Stimulated activated CD8-positive, alpha-beta memory T cell treated with anti-CD3 and anti-CD28 coated beads, Interleukin-12 subunit alpha, Interleukin-12 subunit beta, amount 100 ng/mL, for 1 hour (primary cell): ENCODE results near the gene PICK1.
A peak's percentile ranks its signal among the peaks of the same experiment; 100 is the strongest.

Experiments
- DNase-seq: peaks from one replicate; pipeline ENCODE4 v3.0.0-alpha.2; 2020; ENCODE audit warnings: low read depth

Gene PICK1

DNA sequence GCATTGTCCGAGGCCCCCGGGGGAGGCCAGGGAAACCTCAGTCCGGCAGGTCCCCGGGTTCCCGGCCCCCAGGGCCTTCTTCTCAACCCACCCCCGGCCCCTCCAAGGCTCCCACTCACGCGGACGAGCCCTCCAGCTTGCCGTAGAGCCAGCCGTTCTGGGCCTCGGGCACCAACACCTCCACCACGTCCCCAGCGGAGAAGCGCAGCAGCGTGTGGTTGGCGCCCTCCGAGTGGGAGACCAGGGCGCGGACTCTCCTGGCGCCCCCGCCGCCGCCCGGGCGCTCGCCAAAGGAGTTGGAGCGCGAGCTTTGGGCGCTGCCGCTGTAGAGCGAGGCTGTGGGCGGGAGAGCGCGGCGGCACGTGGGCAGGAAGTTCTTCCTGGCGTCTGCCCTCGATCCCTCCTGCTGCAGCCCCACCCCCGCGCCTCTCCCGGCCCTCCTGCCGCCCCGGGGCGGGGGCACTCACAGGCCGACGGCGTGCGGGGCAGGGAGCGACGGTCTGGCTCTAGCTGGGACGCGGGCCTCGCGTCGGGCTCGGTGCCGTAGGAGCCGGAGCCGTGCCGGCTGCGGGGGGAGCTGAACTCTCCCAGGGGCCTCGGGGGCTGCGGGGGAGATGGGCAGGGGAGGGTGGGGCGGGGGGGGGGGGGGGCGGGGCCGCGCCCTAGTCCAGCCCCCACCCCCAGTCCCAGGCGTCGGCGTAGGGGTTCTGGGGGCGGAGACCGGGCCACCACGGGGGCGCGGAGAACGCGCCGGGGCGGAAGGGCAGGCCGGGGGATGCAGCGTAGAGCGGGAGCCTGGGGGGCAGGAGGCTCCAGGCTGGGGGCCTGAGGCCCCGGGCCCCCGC is 31.6 kb downstream of the PICK1 start:
- DNase-seq, result no peak

GRCh38 chr22:38089474-38089851 is 32.3 kb downstream of the PICK1 start:
- DNase-seq, result no peak

DNA sequence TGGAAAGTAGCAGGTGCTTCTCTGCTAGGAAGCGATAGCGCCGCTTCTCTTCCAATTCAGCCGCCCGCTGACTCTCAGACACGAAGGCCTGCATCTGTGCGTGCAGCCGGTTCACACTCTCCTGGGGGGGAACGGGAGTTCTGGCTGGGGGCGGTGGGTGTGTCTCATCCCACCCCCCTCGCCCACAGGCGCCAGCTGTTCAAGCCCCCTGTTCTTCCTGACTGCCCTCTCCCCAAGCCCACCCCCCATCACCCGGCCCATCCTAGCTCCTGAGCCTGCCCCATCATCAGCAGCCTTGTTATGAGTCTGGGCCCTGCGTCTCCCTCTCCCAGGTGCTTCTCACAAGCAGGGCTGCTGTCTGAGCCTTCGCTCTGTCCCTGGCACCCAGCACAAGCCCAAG is 39.9 kb downstream of the PICK1 start:
- DNase-seq, result no peak

GRCh38 chr22:38097557-38098409 is 40.6 kb downstream of the PICK1 start:
- no peak for DNase-seq

DNA sequence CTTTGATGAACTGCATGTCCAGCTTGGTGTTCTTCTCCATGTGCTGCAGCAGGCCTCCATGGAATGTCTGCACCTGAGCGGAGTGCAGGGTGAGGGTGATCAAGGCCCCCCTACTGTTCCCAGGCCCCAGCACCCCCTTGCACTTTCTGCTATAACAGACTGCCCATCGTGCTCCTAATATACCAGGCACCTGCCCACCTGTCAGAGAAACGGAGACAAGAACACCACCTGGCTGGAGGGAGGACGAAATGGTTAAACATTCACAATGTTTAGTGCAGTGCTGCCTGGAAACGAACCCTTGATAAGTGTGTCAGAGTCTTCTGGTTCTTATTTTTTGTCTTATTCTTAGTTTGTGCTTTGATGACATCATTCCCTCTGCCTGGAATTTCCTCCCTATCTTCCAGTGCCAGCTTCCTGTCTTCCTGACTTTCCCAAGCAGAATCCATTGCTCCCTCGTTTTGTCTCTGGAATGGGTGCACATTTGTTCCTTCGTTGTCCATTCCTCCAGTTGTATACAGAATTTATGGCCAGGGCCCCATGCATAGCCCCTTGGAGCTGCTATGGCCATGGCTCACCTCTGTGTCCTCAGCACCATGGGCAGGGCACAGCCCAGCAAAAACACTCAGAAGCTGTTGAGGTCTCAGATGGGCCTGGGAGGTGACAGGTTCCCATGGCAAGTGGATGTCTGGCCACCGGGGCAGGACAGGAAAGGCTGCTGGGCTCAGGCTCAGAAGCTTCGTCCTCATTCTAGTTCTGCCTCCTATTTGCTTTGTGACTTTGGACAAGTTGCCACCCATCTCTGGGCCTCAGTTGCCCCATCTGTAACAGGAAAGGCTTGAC is 41.4 kb downstream of the PICK1 start:
- no peak for DNase-seq

- no peak for DNase-seq
Measured at GRCh38 chr22:38103641-38104040, 46.4 kb downstream of the PICK1 start.

- DNase-seq, result no peak
Measured at GRCh38 chr22:38104084-38104483, 46.9 kb downstream of the PICK1 start.

DNA sequence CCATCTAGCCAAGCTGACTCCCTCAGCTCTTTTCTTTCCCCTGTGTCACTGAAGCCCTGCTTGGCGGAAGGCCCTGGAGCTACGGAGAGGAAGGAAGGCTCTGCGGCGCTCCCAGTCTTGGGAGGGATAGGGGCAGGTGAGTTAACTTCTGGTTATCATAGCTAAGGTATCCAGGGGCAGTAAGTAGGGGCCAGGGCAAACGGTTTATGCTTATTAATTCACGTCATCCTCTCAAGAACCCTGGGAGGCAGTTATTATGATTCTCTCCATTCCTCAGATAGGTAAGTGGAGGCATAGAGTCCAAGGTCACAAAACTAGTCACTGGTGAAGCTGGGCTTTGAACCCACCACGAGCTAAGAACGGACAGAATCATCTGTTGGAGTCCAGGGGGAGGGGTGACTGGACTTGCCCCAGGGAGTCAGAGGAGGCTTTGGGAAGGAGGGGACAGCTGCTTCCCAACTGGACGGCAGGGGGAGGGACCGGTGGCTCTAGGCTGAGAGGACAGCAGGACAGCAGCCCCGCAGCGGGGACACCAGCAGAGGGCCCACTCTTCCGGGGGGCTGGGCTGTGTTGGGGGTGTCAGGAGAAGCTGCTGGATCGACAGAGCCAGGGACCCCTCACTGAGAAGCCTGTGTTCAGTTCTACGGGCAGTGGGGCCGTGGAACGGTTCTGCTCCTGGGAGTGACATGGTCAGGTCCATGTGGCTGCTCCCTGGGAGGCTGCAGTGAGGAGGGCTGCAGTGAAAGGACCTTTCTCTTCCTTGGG is 49.8 kb downstream of the PICK1 start:
- DNase-seq, result no peak

- DNase-seq, result no peak
Measured at GRCh38 chr22:38107692-38108515, 50.7 kb downstream of the PICK1 start.

- DNase-seq, result no peak
Measured at GRCh38 chr22:38108561-38109319, 51.5 kb downstream of the PICK1 start.

DNA sequence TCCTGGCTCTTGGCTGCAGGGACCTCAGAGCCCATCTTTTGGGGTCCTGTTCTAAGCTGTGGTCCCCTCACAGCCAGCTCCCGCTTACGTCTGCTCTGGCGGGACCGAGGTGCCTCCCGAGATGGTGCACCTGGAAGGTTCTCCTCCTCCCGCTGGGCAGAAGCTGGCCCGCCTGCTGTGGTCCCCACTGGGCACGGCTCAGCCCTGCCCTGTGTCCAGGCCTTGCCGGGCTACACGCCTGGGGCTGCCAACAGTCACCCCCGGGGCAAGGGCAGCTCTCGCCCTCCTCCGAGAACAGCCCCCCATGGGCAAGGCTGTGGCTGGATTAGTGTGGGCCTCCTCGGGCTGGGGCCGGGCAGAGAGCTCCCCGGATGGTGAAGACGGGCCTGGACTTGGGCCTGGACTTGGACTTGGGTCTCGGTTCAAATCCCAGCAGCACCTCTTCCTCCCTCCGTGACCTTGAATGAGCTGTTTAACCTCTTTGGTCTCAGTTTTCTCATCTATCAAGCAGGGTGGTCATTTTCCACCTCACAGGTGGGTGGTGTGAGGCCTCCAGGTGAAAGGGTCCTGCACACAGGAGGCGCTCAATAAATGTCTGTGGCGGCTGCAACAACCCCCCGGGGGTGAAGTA is 52.3 kb downstream of the PICK1 start:
- no peak for DNase-seq

- DNase-seq, result no peak
Measured at GRCh38 chr22:38110008-38110862, 53.0 kb downstream of the PICK1 start, which contains the start of gene BAIAP2L2. Gene BAIAP2L2 (minus strand): TSS chr22:38110684. CDS start chr22:38110525, 159 bp downstream.

DNA sequence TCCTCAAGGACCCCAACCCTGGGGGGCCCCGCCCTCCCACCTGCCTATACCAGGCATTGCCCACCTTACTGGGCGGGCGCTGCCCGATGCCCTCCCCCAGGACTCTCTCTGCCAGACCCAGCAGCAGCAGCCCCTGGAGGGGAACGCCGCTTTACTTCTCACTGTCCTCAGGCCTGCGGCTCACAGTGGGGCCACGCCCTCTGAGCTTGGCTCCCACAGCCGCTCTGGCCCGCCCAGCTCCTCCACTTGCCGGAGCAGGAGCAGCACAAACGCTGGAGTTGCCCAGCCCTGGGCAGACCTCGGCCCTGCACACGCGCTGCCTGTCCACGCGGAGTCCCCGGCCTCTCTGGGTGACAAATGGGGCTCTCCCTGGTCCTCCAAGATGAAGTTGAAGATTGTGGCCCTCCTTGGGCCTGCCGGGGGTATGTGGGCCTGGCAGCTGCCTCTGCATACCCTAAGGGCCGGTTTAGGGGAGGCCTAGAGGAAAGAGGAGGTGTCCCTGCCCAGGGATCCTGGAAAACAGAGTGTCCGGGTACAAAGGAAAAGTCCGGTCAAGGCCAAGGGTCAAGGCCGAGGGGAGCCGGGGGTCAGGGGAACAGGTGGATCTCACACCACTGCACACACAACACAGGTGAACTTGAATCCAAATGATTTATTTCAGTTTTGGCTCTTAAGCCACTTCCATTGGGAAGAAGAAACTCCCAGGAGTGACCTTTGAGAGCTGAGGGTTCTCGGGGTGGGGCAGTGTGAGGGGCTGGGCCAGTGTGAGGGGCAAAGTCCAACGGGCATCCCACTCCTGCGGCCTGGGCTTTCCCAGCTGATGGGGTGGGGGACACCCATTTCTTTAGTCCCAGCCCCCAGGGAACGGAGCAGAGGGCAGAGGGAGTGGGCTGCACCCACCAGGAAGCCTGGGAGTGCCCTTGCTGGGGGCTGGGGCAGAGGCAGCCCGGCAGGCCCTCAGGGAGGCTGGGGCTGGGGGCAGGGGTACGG is 54.0 kb downstream of the PICK1 start:
- DNase-seq, result no peak

DNA sequence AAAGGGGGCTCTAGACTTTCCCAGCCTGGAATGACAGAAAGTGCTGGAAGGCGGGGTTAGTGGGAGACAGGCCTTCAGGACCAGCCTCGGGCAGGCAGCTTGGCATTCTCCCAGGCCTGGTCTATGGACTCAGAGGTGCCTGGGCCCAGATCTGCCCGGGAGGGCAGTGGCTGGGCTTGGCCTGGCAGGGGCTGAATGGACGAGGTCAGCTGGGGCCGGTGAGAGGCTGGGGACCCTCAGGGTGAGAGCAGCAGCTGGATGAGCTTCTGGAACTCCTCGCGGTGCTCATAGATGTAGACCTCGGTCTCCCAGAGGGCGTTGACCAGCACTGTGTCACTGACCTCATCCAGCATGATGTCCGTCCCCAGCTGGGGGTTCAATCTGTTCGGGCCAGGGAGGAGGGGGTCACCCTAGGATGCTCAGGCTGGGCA is 54.7 kb downstream of the PICK1 start:
- DNase-seq, result no peak

DNA sequence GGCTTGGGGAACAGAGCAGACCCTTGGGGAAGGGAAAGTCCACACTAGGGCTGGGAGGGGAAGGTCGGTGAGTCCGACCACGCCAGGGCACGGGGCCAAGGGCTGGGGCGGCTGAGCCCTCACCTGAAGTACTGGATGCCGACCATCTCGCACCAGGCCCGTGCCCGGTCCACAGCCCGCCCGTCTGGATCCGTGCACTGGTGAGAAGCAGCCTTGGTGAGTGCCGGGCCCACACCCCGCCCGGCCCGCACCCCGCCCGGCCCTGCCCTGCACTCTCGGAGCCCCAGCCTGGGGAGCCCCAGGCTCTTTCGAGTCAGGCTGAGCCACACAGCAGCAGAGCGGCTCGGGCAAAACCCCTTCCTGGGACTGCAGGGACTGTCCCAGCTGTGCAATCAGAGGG is 55.2 kb downstream of the PICK1 start:
- no peak for DNase-seq

DNA sequence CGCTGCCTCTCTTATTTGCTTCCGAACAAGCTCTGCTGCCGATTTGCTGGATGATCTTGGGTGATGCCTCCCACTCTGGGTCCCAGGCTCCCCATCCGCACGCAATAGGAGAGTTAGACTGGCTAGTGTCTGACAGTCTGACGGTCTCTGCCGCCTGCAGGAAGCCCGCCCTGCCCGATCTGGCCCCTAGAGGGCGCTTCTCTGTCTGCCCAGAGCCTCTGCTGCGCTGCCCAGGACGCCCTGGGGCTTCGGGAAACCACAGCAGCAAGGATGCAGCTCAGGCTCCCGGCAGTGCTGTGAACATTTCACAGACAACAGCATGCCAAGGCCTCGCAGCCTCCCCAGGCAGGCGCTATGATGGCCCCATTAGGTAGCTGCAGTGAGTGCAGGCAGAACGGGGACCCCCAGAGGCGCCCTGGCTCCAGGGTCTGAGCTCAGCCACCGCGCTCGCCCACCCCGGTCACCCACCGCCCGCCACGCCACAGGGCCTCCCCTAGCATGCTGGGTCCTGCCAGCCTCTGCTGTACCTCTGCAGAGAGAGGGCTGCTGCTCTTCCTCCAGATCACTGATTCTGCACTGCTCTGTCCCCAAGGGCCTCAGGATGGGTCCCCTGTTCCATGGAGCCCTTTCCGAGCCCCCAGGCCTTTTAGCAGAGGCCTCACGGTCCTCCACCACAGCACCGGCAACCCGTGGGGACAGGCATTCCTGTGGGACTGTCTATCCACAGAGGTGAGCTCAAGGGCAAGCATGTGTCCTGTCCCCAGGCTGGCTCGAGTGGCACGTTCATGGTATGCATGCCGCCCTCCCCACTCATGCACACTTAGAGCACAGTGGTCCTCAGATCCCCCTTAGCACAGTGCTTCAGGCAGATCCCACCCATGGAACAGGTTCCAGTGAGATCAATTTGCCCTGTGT is 57.5 kb downstream of the PICK1 start:
- peak; percentile 49 for DNase-seq
